Measurements from ENCODE around the gene ADCK2. TPM values are rescaled to one million over a fixed set of nuclear protein-coding genes. Genes with fewer than 3 reads are reported as not detected.
A peak's percentile ranks its signal among the peaks of the same experiment; 100 is the strongest.
"Not testable (repeated sequence)": the region's sequence is repeated elsewhere in the genome, so short reads cannot be mapped to it uniquely, and the experiment has no call there.

The ADCK2 gene
- total RNA-seq, 3 donors from 2014 or later, result 21.8 to 31.9 (median 23.6) TPM

- H3K4me3 ChIP-seq, result no peak overlapping the region
- DNase-seq (ENCODE audit: low spot score in 2 of 2), result peak in 1 of 2 donors; percentile 8
- no peak for TF ChIP-seq POLR2AphosphoS5 (IDR thresholded peaks at IDR 0.05)
- TF ChIP-seq POLR2A (IDR thresholded peaks at IDR 0.05), result no peak
- TF ChIP-seq, protein P1, sequence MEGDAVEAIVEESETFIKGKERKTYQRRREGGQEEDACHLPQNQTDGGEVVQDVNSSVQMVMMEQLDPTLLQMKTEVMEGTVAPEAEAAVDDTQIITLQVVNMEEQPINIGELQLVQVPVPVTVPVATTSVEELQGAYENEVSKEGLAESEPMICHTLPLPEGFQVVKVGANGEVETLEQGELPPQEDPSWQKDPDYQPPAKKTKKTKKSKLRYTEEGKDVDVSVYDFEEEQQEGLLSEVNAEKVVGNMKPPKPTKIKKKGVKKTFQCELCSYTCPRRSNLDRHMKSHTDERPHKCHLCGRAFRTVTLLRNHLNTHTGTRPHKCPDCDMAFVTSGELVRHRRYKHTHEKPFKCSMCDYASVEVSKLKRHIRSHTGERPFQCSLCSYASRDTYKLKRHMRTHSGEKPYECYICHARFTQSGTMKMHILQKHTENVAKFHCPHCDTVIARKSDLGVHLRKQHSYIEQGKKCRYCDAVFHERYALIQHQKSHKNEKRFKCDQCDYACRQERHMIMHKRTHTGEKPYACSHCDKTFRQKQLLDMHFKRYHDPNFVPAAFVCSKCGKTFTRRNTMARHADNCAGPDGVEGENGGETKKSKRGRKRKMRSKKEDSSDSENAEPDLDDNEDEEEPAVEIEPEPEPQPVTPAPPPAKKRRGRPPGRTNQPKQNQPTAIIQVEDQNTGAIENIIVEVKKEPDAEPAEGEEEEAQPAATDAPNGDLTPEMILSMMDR (IDR thresholded peaks at IDR 0.05), result no peak
- intact Hi-C loops (cut with DNase I; ENCODE audit: low total_unique reads), result loop anchor here (10.0 kb wide), 1 partner anchor 1725 kb away; no protein-coding TSS in a partner anchor
- H3K36me3 ChIP-seq, result peaks cover 4% of the 10 kb centered on the region
- H3K4me1 ChIP-seq, result no peaks in the 10 kb centered on the region
- H3K9me3 ChIP-seq, result no peaks in the 10 kb centered on the region
- no peak overlapping the region for H3K27ac ChIP-seq
- no peaks in the 10 kb centered on the region for H3K27me3 ChIP-seq
Measured at GRCh38 chr7:140689199-140690152, 16.7 kb downstream of the ADCK2 start.

- Histone ChIP-seq H3K36me3 (peaks cover 4% of the 10 kb centered on the region), H3K27ac (no peak overlapping the region), H3K27me3 (no peaks in the 10 kb centered on the region), H3K4me1 (no peaks in the 10 kb centered on the region), H3K4me3 (no peak overlapping the region), H3K9me3 (no peaks in the 10 kb centered on the region)
- TF ChIP-seq POLR2A (IDR thresholded peaks at IDR 0.05) (no peak), POLR2AphosphoS5 (IDR thresholded peaks at IDR 0.05) (no peak)
- TF ChIP-seq, protein P1 (IDR thresholded peaks at IDR 0.05), result no peak
- DNase-seq (ENCODE audit: low spot score in 2 of 2), result peak in 1 of 2 donors; percentile 13
- intact Hi-C loops (cut with DNase I; ENCODE audit: low total_unique reads), result no loop called here
Measured at GRCh38 chr7:140691376-140692045, 18.8 kb downstream of the ADCK2 start.

GRCh38 chr7:140693849-140694248, 21.1 kb downstream of the ADCK2 start:
- DNase-seq (ENCODE audit: low spot score in 2 of 2), result peak in 1 of 2 donors; percentile 13
- H3K4me3 ChIP-seq; H3K27ac ChIP-seq; H3K9me3 ChIP-seq; H3K4me1 ChIP-seq; H3K36me3 ChIP-seq; H3K27me3 ChIP-seq; intact Hi-C loops (cut with DNase I; ENCODE audit: low total_unique reads): not testable (repeated sequence)

GRCh38 chr7:140694592-140694991, 21.8 kb downstream of the ADCK2 start:
- Histone ChIP-seq H3K4me1 (peaks cover 0 to 8% of the 10 kb centered on the region in 2 donors), H3K4me3 (no peak overlapping the region), H3K27me3 (no peaks in the 10 kb centered on the region), H3K9me3 (no peaks in the 10 kb centered on the region), H3K36me3 (no peaks in the 10 kb centered on the region), H3K27ac (no peak overlapping the region)
- peak in 1 of 2 donors; percentile 9 for DNase-seq (ENCODE audit: low spot score in 2 of 2)
- no peak for TF ChIP-seq POLR2AphosphoS5 (IDR thresholded peaks at IDR 0.05)
- intact Hi-C loops (cut with DNase I; ENCODE audit: low total_unique reads), result no loop called here

GRCh38 chr7:140695381-140695780, 22.6 kb downstream of the ADCK2 start:
- Histone ChIP-seq H3K36me3 (no peaks in the 10 kb centered on the region), H3K4me1 (peaks cover 0 to 8% of the 10 kb centered on the region in 2 donors), H3K9me3 (no peaks in the 10 kb centered on the region), H3K27ac (no peak overlapping the region), H3K4me3 (no peak overlapping the region), H3K27me3 (no peaks in the 10 kb centered on the region)
- peak in 1 of 2 donors; percentile 12 for DNase-seq (ENCODE audit: low spot score in 2 of 2)
- TF ChIP-seq, protein P1 (IDR thresholded peaks at IDR 0.05), result no peak
- TF ChIP-seq POLR2AphosphoS5 (IDR thresholded peaks at IDR 0.05) (no peak), POLR2A (IDR thresholded peaks at IDR 0.05) (no peak)
- intact Hi-C loops (cut with DNase I; ENCODE audit: low total_unique reads), result no loop called here
